NCI-H2081 treated with DMSO at 0.1 percent for 48 hours (cell line): ENCODE data around the gene LARP4.
"Not testable (repeated sequence)": the region's sequence is repeated elsewhere in the genome, so short reads cannot be mapped to it uniquely, and the experiment has no call there.

ENCODE experiments used
- DNase-seq: peaks from one replicate; lab custom pipeline; 2025; lab: John Stamatoyannopoulos, UW

Gene LARP4

GRCh38 chr12:50401500-50402081 lies 906 bp downstream of the LARP4 start:
- DNase-seq, result no peak

DNA sequence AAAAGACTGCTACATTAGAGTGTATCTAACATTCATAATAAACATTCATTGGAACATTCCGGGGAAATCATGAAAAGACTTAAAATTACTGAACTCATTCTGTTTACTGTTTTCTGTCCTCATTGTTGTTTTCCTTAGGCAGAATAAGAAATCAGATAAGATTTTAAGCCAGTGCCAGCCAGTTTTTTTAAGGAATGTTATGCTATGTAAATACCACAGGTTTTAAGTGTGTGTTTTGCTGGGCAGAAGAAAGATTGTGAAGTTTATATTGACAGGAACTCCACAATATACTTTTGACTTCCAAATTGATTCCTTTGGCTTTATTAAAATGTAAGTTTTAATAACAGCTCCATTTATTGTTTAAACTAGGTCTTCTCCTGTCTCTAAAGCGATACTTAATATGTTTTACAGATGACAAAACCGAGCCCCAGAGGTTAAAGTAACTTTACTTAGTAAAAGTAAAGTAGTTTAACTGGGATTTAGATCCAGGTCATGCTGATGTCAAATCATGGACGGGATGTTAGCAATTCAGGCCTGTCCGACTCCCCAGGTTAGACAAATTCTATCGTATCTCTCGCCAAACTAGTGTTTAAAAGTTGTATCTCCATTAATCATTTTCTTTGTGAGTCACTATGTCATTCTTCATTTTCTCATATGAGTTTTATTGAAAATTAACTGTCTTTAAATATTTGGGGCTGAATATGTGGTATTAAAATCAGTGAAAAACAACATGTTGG lies 1.7 kb downstream of the LARP4 start:
- no peak for DNase-seq

GRCh38 chr12:50403001-50403440 lies 2.3 kb downstream of the LARP4 start:
- no peak for DNase-seq

DNA sequence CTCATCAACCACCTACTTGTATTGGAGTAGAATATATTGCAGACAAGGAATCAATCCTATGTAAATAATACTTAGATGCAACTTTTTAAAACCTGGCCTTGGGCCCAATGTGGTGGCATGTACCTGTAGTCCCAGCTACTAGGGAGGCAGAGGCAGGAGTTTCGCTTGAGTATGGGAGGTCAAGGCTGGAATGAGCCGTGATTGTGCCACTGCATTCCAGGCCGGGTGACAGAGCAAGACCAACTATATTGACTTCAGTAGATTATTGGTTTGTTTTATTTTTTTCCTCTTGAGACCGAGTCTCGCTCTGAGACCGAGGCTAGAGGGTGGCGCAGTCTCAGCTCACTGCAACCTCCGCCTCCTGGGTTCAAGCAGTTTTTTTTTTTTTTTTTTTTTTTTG lies 3.6 kb downstream of the LARP4 start:
- DNase-seq, result no peak

DNA sequence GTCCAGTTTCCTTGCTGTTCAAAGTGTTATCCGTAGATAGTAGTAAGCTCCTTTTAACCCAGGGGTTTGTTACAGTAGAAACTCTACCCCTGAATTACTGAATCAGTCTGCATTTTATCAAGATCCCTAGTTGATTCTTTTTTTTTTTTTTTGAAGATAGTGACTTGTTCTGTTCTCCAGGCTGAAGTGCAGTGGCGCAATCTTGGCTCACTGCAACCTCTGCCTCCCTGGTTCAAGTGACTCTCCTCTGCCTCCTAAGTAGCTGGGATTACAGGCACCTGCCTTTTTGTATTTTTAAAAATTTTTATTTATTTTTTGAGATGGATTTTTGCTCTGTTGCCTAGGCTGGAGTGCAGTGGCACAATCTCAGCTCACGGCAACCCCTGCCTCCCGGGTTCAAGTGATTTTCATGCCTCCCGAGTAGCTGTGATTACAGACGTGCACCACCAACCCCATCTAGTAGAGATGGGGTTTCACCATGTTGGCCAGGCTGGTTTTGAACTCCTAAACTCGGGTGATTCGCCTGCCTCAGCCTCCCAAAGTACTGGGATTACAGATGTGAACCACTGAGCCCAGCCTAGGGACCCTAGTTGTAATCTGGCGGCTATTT lies 10.5 kb downstream of the LARP4 start:
- no peak for DNase-seq

GRCh38 chr12:50415899-50416479 lies 15.3 kb downstream of the LARP4 start:
- no peak for DNase-seq

DNA sequence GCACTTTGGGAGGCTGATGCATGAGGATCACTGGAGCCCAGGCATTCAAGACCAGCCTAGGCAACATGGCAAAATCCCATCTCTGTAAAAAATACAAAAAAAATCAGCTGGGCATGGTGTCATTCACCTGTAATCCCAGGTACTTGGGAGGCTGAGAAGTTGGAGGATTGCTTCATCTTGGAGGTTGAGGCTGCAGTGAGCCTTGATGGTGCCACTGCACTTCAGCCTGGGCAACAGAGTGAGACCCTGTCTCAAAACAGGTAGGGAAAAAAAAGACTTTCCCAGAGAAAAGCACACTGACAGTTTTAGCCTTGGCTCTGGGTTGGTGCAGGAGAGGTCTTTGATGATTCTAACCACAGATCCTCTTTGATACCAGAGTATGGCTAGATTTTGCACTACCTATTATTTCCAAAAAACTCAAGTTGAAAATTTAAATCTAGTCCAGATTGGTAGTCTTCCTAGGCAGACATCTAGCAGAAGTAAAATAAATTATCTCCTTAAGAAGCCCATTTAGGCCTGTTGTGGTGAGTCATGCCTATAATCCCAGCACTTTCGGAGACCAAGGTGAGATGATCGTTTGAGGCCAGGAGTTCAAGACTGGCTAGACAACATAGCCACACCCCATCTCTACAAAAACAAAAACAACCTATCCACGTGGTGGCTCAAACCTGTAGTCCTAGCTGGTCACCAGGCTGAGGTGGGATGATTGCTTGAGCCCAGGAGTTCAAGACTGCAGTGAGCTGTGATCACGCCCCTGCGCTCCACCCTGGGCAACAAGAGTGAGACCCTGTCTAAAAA lies 18.6 kb downstream of the LARP4 start:
- DNase-seq, result no peak

DNA sequence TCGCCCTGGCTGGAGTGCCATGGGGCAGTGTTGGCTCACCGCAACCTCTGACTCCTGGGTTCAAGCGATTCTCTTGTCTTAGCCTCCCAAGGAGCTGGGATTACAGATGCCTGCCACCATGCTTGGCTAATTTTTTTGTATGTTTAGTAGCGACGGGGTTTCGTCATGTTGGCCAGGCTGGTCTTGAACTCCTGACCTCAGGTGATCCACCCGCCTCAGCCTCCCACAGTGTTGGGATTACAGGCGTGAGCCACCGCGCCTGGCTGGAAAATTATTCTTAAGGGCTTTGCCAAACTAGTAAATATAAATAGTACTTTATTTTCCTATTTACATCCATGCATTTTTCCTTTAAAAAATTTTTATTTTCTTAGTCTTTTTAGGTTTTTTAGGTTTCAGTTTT lies 22.2 kb downstream of the LARP4 start:
- DNase-seq, result not testable (repeated sequence)

DNA sequence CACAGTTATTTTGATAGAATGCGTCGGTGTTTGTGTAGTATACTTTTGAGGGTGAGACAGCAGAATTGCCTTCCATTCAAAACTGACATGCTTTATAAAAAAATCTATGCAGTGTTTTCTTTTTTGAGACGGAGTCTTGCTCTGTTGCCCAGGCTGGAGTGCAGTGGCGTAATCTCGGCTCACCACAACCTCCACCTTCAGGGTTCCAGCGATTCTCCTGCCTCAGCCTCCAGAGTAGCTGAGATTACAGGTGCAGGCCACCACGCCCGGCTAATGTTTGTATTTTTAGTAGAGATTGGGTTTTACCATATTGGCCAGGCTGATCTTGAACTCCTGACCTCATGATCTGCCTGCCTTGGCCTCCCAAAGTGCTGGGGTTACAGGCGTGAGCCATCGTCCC lies 22.7 kb downstream of the LARP4 start:
- not testable (repeated sequence) for DNase-seq

DNA sequence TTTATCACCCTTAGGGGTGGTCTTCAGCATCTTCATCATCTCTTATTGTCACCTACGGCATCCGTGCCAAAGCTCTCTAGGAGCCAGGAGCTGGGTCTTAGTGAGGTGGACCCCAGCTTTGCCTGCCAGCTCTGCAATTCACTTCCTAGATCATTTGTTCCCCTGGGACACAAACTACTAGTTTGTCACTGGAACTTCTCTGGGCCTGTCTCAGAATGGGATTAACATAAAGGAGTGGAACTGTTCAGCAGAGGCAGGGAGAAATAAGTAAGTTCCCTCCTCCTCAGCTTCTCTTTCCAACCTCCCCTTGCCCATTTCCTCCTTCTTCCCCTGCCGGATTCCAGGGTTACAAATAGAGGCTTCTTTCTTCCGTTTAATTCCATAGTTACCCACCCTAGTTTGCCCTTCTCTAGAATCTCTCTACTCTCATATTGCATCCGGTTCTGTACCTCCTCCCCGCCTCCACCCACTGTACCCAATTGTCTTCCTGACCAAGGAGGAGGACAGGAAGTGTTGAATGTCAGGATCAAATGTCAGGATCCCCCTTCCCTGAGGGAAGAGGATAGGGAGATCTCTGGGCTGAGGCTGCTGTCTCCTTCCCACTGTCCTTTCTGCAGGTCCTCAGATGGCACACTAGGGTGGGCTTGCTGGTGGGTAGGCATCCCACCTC lies 25.0 kb downstream of the LARP4 start:
- no peak for DNase-seq

DNA sequence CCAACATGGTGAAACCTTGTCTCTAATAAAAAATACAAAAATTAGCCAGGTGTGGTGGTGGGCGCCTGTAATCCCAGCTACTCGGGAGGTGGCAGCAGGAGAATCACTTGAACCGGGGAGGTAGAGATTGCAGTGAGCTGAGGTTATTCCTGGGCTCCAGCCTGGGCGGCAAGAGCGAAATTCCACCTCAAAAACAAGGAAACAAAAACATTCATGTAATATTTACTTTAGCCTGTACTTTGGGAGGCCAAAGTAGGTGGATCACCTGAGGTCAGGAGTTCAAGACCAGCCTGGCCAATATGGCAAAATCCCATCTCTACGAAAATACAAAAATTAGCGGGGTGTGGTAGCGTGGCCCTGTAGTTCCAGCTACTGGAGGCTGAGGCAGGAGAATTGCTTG lies 31.0 kb downstream of the LARP4 start:
- DNase-seq, result not testable (repeated sequence)

DNA sequence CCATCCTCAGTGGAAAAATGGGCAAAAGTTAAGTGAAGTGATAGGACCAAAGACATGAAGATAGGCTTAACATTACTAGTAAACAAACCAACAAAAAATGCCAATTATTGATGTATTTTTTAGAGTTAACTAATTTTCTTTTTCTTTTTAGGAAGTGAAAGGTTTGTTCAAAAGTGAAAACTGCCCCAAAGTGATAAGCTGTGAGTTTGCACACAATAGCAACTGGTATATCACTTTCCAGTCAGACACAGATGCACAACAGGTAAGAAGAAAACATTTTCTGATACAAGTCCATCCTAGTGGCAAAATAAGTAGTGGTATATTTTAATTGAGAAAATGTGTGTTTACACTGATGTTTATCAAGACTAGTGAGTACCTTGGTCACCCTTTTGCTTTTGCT lies 39.6 kb downstream of the LARP4 start:
- DNase-seq, result no peak

- no peak for DNase-seq
Measured at GRCh38 chr12:50441763-50442162, 41.1 kb downstream of the LARP4 start.

DNA sequence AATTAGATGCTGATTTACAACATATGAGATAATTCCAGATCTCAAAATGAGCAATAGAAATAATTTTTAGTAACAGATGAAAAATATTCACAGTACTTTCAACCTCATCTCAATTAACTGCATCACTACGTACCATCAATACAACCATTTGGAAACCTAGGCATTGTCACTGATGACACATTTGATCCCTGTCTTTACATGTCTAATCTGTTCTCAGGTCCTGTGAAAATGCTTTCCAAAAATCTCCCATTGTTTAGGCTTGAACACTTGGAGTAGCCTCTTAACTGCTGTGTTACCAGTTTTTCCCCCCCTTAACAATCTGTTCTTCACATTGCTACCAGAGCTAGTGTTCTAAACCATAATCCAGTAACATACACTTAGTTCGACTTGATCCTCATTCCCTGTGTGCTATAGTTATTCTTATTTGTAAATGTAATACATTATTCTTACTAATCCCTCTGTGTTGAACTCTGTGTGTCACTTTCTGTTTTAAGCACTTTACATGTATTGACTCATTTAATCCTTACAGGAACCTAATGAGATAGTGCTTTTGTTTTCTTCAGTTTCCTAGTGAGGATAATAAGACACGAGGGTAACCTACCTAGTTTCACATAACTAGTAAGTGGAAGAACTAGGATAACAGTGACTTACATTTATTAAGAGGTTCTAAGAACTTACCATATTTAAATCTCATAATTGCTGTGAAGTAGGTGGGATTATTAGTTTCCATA lies 41.7 kb downstream of the LARP4 start:
- DNase-seq, result no peak

DNA sequence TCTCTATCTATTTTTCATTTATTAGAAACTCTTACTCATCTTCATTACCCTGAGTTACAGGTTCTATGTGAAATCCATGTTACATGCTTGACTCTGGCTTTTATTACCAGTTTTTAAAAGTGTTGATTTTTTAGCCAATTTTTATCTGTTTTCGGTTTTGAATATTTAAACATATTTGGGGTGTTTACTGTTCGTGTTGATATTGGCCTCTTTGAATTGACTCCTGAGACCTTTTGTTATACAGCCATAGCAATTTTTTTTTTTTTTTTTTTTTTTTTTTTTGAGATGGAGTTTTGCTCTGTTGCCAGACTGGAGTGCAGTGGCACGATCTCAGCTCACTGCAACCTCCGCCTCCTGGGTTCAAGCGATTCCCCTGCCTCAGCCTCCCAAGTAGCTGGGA lies 49.0 kb downstream of the LARP4 start:
- not testable (repeated sequence) for DNase-seq

- no peak for DNase-seq
Measured at GRCh38 chr12:50452795-50453194, 52.1 kb downstream of the LARP4 start.

DNA sequence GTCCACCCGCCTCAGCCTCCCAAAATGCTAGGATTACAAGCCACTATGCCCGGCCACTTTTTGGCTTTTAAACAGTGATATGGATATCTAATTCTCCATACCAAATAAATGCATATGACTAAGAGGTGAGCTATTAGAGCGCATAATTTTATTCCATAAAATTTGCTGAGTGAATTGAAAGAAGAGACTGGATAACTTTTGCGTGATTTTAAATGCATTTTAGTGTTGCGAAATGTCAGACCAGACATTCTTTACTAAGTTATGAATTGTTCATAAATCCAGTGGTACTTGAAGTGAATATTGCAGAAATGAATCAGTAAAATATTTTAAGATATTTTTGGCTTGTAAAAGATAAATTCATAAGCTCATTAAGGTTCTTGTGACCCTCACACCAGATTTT lies 53.2 kb downstream of the LARP4 start:
- no peak for DNase-seq

GRCh38 chr12:50458606-50459005 lies 57.9 kb downstream of the LARP4 start:
- no peak for DNase-seq

- DNase-seq, result no peak
Measured at GRCh38 chr12:50467439-50467838, 66.8 kb downstream of the LARP4 start.

DNA sequence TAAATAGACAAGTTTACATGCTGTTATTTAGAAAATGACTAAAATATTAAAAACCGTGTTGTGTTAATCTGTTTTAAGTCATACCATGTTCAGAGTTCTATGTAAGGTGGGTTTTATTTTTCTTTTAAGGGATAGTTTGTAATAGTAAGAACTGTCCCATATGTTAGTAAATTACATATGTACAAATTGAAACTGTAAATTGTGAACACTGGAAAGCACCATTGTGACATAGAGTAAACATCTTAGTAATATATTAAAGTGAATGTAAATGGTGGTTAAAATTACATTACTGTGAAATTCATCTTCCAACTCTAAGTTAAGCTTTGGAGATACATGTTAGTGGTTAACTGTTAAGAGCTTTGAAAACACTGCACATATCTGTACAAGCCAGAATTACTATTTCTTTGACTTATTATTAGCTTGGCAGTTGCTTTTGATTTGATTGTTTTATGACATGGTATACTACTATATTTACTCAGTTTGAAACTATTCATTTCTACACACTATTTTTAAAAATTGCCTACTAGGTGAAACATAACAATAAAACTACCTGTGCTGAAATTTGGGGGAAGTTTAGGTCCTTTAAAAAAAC lies 76.7 kb downstream of the LARP4 start:
- no peak for DNase-seq

DNA sequence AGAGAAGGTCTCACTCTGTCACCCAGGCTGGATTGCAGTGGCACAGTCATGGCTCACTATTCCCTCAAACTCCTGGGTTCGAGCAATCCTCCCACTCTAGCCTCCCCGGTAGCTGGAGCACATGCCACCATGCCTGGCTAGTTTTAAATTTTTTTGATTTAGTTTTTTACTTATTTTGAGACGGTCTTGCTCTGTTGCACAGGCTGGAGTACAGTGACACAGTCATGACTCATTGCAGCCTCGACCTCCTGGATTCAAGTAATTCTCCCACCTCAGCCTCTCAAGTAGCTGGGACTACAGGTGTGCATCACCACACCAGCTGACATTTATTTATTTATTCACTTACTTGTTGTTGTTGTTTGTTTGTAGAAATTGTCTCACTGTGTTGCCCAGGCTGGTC lies 81.9 kb downstream of the LARP4 start:
- DNase-seq, result no peak
